HL-60 (cell line): ENCODE data around the gene TMEM108.

ENCODE experiments used
- DNase-seq, 2 experiments: peaks; one replicate each; pipeline ENCODE4 v3.0.0-alpha.2; 2010 to 2020; ENCODE audit warnings: low read depth in 1 of 2, low spot score in 1 of 2
- H3K27ac ChIP-seq: fragments of 250-450 bp; sonication (Bioruptor Pico); replicated peaks from 2 replicates; pipeline ENCODE4 v1.5.1; 2020; ENCODE audit warnings: mild to moderate bottlenecking, moderate library complexity
- H3K27me3 ChIP-seq: fragments of 250-450 bp; sonication (Bioruptor Pico); 2 replicates; pipeline ENCODE4 v1.5.1; 2021; ENCODE audit warnings: mild to moderate bottlenecking, moderate library complexity; ENCODE audit not compliant: insufficient read depth, poor library complexity, severe bottlenecking
- H3K4me3 ChIP-seq: replicated peaks from 2 replicates; pipeline ENCODE4 v1.5.1; 2011; ENCODE audit warnings: mild to moderate bottlenecking, control low read depth, low read length; ENCODE audit not compliant: insufficient read depth
- GABPA ChIP-seq: IDR thresholded peaks from 2 replicates; pipeline ENCODE4 v1.6.1; 2012; ENCODE audit warnings: low read depth
- POLR2AphosphoS5 ChIP-seq: IDR thresholded peaks from 2 replicates; pipeline ENCODE4 v1.6.1; 2012; ENCODE audit warnings: low read depth
- SPI1 ChIP-seq: IDR thresholded peaks from 2 replicates; pipeline ENCODE4 v1.6.1; 2012; ENCODE audit warnings: low read depth, mild to moderate bottlenecking, borderline replicate concordance
- TF ChIP-seq, protein P1 (sequence below): IDR thresholded peaks from 2 replicates; pipeline ENCODE4 v1.6.1; 2012; ENCODE audit warnings: low read depth; ENCODE audit not compliant: insufficient replicate concordance
- TF ChIP-seq, protein P2 (sequence below): IDR thresholded peaks from one replicate; pipeline ENCODE4 v1.5.1; 2011; ENCODE audit warnings: low read length, control low read depth, inconsistent platforms; ENCODE audit not compliant: insufficient read depth

The TMEM108 gene

DNA sequence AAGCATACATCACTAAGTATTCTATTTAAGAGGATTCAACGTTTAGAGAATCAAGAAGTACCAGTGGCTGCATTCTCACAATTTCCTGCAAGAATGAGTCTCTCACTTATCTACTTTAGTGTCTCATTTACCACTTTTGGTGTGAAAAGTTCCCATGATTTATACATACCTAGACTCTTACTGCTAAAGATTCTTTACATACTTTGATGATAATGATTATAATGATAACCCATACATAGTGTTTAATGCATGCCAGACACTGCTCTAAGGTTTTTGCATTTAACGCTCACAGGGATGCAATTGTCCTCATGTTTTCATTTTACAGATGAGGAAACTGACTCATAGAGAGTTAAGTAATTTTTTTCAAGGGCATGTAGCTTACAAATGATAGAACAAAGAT is 133.6 kb downstream of the TMEM108 start:
- Histone ChIP-seq H3K27ac (no peak overlapping the region), H3K4me3 (no peak overlapping the region), H3K27me3 (no peaks in the 10 kb centered on the region)
- no peak for DNase-seq
- TF ChIP-seq GABPA (no peak), POLR2AphosphoS5 (no peak), SPI1 (no peak)
- TF ChIP-seq, protein P1, sequence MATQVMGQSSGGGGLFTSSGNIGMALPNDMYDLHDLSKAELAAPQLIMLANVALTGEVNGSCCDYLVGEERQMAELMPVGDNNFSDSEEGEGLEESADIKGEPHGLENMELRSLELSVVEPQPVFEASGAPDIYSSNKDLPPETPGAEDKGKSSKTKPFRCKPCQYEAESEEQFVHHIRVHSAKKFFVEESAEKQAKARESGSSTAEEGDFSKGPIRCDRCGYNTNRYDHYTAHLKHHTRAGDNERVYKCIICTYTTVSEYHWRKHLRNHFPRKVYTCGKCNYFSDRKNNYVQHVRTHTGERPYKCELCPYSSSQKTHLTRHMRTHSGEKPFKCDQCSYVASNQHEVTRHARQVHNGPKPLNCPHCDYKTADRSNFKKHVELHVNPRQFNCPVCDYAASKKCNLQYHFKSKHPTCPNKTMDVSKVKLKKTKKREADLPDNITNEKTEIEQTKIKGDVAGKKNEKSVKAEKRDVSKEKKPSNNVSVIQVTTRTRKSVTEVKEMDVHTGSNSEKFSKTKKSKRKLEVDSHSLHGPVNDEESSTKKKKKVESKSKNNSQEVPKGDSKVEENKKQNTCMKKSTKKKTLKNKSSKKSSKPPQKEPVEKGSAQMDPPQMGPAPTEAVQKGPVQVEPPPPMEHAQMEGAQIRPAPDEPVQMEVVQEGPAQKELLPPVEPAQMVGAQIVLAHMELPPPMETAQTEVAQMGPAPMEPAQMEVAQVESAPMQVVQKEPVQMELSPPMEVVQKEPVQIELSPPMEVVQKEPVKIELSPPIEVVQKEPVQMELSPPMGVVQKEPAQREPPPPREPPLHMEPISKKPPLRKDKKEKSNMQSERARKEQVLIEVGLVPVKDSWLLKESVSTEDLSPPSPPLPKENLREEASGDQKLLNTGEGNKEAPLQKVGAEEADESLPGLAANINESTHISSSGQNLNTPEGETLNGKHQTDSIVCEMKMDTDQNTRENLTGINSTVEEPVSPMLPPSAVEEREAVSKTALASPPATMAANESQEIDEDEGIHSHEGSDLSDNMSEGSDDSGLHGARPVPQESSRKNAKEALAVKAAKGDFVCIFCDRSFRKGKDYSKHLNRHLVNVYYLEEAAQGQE = no peak
- TF ChIP-seq, protein P2, sequence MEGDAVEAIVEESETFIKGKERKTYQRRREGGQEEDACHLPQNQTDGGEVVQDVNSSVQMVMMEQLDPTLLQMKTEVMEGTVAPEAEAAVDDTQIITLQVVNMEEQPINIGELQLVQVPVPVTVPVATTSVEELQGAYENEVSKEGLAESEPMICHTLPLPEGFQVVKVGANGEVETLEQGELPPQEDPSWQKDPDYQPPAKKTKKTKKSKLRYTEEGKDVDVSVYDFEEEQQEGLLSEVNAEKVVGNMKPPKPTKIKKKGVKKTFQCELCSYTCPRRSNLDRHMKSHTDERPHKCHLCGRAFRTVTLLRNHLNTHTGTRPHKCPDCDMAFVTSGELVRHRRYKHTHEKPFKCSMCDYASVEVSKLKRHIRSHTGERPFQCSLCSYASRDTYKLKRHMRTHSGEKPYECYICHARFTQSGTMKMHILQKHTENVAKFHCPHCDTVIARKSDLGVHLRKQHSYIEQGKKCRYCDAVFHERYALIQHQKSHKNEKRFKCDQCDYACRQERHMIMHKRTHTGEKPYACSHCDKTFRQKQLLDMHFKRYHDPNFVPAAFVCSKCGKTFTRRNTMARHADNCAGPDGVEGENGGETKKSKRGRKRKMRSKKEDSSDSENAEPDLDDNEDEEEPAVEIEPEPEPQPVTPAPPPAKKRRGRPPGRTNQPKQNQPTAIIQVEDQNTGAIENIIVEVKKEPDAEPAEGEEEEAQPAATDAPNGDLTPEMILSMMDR = no peak

DNA sequence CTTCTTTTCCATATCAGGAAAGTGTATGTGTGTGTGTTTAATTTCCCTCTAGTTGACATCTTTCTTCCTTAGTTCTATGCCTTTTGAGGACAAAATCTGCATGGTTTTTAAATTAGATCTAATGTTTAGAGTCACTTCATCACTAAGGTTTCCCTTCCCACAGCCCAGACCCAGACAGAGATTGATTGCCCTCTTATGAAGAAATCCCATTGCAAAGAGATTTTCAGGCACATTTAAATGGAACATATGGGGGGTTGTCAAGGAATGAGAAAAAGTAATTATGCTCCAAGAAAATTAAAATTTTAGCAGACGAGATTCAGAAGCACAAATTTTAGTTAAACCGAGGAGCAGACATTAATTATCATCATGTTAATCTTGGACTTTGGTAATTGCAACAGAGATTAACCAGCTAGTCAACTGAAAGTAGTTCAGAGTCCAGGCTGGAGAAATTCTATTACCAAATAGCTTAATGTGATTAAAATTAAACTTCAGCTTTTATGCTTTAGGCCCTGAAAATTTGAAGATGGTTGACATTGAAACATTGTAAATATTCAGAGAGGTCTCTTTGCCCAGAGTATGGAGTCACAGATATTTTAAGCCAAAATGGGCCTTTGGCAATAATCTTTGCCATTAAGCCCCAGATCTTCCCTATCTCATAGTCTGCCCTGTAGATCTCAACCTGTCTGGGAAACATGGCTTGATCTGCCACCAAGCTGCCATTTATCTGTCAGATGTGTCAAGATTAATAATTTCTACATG is 143.4 kb downstream of the TMEM108 start:
- no peak overlapping the region for H3K27ac ChIP-seq
- H3K27me3 ChIP-seq = no peaks in the 10 kb centered on the region

DNA sequence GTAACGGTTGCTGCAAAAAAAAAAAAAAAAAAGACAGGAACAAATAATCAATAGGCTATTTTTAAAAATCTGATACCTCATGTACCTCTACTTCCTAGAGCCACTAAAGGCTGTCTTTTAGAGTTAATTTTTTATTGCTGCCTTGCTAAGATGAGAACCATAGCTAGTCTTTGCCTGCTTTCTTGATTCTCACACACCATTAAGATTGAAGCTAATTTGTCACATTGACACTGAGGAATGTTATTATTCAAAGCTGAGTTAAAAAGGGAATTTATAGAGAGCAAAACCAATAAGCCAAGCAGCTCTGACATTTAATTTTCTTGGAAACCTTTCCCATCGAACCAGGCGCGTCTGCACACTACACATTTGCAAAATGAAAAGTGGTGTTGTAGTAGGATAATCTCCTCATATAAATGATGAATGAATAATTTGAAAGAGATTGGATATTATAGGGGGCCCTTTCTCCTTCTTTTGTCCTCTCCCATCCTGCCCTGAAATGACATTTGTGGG is 149.7 kb downstream of the TMEM108 start:
- no peak for TF ChIP-seq GABPA
- Histone ChIP-seq H3K27ac (no peak overlapping the region), H3K4me3 (no peak overlapping the region), H3K27me3 (no peaks in the 10 kb centered on the region)
- no peak for DNase-seq

More for the DNA sequence above, 143.4 kb downstream of the TMEM108 start:
- no peak for DNase-seq
- TF ChIP-seq SPI1 = no peak
- TF ChIP-seq POLR2AphosphoS5 = no peak
- no peak for TF ChIP-seq GABPA
- TF ChIP-seq, protein P1 = no peak
- TF ChIP-seq, protein P2 = no peak
- H3K4me3 ChIP-seq = no peak overlapping the region

DNA sequence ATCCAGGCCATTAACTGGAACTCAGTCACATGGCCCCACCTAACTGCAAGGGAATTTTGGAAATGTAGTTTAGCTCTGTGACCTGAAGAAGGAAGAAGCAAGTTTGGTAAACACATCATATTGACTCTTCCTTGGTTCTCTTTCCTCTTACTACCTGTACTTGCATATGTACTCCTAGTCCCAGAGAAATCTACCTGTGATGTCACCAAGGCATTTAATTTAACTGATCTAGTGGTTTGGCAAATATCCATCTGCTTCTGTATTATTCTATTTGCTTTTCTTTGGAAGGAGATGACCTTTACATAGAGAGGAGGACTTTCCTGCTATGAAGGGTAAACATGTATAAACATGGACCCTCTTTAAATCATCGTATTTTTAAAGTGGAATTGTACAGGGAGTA is 150.8 kb downstream of the TMEM108 start:
- DNase-seq = no peak
- Histone ChIP-seq H3K27me3 (no peaks in the 10 kb centered on the region), H3K4me3 (no peak overlapping the region), H3K27ac (no peak overlapping the region)
- TF ChIP-seq, protein P1 = no peak
- TF ChIP-seq GABPA (no peak), SPI1 (no peak), POLR2AphosphoS5 (no peak)
- TF ChIP-seq, protein P2 = no peak
